Left forelimb (tissue), 1 donor: ENCODE data around the gene OR7D4.
A peak's percentile ranks its signal among the peaks of the same experiment; 100 is the strongest.
"Not testable (repeated sequence)": the region's sequence is repeated elsewhere in the genome, so short reads cannot be mapped to it uniquely, and the experiment has no call there.

Experiments used
- DNase-seq: peaks from one replicate; pipeline ENCODE4 v3.0.0-alpha.2; 2018; ENCODE audit warnings: low spot score

Gene OR7D4

DNA sequence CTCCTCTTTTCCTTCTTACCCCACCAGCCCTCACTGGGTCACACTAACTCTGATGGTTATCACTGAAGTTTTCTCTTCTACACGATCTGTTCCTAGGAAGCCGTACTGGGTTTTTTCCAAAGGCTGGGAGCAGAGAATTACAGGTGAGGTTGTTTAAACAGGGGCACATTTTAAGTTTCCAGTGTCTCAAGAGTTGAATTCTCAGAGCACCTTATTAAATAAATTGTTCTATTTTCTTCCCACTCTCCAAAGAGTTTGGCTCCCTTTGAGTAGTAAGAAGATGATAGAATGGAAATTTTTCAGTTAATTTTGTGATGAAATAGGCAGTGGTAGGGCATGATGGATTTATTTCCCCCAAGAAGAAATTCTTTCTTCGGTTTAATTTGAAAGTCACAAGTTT lies at the start of gene OR7D4:
TSS of gene OR7D4 (minus strand) at position 101 of the 400 bp plus-strand sequence. CDS start 4,752 bp downstream, outside the sequence.
- no peak for DNase-seq

DNA sequence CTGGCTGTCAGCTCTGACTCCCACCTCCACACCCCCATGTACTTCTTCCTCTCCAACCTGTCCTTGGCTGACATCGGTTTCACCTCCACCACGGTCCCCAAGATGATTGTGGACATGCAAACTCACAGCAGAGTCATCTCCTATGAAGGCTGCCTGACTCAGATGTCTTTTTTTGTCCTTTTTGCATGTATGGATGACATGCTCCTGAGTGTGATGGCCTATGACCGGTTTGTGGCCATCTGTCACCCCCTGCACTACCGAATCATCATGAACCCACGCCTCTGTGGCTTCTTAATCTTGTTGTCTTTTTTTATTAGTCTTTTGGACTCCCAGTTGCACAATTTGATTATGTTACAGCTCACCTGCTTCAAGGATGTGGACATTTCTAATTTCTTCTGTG lies 31.8 kb upstream of the OR7D4 start:
- no peak for DNase-seq

DNA sequence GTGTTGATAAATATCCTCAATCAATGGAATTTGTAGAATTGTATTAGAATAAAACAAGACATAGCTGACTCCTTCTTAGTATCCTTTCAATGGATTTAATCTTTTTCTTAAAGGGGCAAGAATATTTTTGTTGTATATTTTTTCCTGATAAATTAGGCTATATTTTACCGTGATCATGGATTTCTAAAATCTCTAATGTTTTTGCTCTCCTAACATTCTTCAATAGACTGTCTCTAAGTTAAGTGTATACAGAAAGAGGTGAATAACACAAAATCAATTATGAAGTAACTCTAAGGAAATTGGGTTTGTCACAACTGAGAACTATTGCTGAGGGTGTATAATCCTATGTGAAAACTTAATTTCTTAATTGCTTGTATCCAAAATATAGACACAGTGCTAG lies 31.2 kb upstream of the OR7D4 start, which contains the start of gene OR7E24:
TSS of gene OR7E24 (plus strand) at position 301 of the 400 bp plus-strand sequence. CDS start 114 bp downstream, outside the sequence.
- DNase-seq = no peak

DNA sequence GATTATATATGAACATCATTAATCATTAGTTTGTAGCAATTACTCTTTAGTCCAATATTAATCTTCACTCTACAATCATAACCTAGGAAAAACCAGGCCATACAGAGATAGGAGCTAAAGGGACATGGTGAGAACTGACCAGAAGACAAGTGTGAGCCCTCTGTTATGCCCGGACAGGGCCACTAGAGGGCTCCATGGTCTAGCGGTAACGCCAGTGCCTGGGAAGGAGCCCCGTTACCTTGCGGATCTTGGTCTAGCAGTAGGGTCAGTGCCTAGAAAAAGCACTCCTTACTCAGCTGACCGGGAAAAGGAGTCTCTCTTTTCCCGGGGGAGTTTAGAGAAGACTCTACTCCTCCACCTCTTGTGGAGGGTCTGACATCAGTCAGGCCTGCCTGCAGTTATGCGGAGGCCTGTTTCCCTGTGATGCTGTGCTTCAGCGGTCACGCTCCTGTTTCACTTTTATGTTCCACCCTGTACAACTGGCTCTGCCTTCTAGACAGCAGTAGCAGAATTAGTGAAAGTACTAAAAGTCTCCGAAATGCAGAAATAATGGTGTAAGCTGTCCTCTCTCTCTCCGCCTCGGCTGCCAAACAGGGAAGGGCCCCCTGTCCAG lies 13.8 kb downstream of the OR7D4 start:
- peak; percentile 79 for DNase-seq

DNA sequence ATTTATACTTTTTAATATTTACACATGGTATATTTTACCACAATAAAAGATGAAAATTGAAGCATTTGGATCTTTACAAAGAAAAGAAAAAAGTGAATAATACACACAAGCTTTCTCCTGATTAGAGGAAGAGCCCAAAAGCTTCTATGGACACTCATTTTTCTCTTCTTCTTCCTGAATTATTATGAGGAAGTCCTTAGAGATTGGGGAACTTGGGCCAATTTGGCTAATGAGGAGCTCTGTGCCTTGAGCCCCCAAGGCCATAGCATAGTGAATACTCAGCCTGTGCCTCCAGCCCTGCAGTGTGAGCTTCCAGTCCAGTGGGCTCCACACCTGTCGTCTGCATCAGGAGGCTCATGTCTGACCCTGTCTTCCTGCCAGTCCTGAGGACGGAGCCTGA lies 21.3 kb downstream of the OR7D4 start:
- DNase-seq = not testable (repeated sequence)

DNA sequence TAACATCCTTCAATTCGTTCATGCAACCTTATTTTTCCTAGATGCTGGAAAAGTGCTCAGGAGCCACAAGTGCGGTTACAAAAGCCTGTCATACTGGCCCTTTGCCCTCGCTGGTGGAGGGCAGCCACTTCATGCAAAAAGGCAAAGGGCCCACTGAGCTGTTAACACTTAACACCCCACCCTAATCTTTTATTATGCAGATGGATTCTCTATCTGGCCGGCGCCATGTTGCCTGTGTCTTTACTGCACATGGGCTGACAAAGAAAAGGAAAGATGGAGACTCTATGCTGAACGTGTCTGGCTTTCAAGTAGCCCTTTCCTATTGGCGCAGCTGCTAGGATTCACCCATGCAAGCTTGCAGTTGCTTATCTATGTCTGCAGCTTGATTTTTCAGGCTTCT lies 29.9 kb downstream of the OR7D4 start:
- no peak for DNase-seq

DNA sequence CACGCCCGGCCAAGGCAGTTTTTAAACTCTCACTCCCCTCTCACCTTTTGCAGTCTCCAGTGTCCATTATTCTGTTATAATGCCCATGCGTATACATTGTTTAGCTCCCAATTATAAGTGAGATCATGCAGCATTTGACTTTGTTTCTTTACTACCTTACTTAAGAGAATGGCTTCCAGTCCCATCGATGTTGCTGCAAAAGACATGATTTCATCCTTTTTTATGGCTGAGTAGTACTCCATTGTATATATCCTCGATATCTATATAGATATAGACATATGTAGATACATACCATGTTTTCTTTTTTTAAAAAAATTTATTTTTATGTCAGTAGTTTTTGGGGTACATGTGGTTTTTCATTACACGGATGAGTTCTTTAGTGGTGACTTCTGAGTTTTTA lies 32.2 kb downstream of the OR7D4 start:
- no peak for DNase-seq

DNA sequence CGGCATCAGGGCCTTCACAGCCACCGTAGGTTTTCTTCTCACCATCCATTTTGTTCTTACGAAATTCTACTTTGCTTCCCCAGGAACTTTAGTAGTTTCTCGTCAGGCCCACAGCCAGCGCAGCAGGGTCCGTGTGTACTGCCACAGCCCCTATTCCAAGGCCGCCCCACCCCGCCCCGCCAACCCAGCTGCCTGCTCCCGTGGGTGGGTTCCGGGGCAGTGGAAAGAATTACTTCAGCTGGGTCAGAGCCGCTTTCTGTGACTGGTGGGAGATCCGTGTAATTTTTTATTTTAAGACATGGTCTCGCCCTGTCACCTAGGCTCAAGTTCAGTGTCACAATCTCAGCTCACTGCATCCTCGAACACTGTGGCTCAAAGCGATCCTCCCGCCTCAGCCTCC lies 36.4 kb downstream of the OR7D4 start:
- no peak for DNase-seq

DNA sequence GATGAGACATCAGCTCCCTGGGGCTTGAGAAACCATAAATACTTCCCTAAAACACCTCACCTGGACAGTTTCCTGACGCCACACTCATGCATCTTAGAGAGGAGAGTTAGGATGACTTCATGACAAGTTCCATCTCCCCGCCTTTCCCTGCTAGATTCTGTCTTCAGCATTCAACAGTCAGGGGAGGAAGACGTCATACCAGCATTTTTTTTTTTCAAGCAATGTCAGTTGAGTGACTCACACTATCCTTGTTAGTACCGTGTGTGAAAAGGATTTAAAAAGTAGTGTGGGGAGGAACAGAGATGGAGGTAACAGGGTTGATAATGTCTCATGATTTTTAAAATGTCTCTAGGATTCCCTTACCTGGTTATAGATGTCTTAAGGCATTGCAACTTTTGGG lies 40.5 kb downstream of the OR7D4 start, which contains the start of gene OR7D2:
TSS of gene OR7D2 (plus strand) at position 79 of the 400 bp plus-strand sequence. CDS start 6,803 bp downstream, outside the sequence.
- DNase-seq = no peak

DNA sequence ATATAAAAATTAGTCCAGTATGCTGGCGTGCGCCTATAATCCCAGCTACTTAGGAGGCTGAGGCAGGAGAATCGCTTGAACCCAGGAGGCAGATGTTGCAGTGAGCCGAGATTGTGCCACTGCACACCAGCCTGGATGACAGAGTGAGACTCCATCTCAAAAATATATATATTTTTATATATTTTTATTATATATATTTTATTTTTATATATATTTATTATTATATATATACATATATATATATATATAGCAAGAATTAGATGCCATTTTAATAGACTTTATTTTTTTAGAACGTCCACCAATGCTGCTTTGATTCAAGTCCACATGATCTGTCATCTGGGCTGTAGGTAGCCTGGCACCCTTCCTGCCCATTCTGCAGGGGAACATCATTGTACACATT lies 44.1 kb downstream of the OR7D4 start:
- DNase-seq = no peak

DNA sequence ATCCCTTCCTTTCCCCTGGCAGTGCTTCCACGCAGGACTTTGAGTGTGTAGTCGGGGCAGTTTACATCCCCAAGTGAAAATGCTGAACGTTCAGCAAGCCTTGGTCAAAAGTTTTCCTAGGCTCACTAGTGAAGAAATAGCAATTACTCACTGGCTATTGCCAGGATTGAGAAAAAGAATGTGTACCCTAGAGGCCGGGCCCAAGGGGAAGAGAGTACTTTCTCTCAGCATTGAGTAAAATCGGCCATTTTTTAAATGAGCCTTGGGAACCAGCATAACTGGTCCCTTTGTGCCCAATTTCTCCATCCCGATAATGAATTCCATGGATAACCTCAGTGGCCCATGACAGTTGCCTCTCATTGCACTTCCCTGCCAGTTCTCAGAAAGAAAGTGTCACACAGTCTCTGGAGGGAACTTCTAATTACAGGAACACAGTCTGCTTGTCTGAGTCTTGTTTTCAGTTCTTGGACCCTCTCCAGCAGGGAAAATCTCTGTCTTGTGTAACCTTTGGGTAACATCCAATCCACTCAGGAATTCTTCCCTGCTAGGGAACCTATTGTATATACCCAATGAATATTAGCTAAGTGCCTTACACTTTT lies 47.9 kb downstream of the OR7D4 start:
- DNase-seq = no peak

DNA sequence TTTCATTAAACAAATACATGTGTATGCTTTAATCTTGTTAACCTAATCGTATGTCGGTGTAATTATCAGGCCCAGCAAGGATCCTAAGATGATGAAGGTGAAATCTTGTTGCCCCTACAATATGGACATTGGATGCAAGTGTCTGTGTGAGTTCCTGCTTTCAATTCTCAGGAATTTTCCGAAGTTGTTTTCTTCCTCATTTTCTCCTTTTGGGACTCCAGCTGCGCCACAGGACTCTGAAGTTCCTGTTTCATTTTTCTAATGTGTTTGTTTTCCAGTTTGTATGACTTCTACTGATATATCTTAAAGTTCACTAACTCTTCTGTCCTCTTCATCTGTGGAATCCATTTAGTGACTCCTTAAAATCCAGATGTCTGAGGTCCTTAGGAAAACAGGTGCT lies 52.5 kb downstream of the OR7D4 start:
- DNase-seq = no peak

DNA sequence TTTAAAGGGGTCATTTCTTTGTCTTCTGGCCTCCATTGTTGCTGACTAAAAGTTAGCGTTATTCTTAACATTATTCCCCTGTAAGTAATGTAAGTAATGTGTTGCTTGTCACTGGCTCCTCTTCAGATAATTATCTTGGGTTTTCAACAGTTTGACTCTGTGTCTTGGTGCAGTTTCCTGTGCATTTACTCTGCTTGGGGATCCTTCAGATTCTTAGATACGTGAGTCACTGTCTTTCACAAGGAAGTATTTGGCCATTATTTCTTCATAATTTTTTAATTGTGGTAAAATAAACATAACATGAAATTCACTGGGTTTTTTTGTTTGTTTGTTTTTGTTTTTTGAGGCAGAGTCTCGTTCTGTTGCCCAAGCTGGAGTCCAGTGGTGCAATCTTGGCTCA lies 54.1 kb downstream of the OR7D4 start:
- DNase-seq = no peak

DNA sequence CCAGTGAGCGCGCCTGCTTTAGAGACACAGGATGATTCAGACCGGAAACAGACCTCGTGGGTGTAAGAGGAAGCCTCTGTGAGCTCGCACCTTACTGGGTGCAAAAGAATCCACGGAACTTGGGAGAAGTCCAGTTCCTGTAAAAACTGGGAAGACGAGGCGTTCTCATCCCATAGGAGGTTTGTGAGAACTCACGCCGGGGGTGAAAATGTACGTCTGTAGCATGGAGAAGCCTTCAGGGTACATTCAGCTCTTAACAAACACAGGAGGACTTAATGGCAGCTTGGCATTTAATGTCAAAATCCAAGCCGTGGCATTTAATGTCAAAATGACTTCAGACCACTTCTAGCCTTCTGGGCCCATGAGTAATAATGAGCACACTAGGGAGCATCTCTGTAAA lies 58.0 kb downstream of the OR7D4 start:
- DNase-seq = no peak
